ENCODE data around the gene SEMA4B. TPM values are rescaled to one million over a fixed set of nuclear protein-coding genes. Genes with fewer than 3 reads are reported as not detected.

Gene SEMA4B
- total RNA-seq, 2 donors from 2014 or later, result 26.9 to 38.4 TPM

GRCh38 chr15:90192961-90193786 is 8.0 kb upstream of the SEMA4B start:
- Histone ChIP-seq H3K27me3 (replicated peaks; ENCODE audit: insufficient read depth) (no peaks in the 10 kb centered on the region), H3K4me3 (peak overlapping the region; percentile 0), H3K36me3 (no peaks in the 10 kb centered on the region), H3K9me3 (no peaks in the 10 kb centered on the region), H3K4me1 (ENCODE audit: control insufficient read depth in 1 of 2, low read depth in 2 of 2) (peaks cover 17 to 28% of the 10 kb centered on the region in 2 donors), H3K27ac (peak overlapping the region; percentile 27 to 44)
- DNase-seq (ENCODE audit: low spot score), result no peak
- TF ChIP-seq CTCF (IDR thresholded peaks at IDR 0.05), result no peak
- ATAC-seq (ENCODE audit: insufficient number of reproducible peaks, low FRiP score, low read depth), result no peak

GRCh38 chr15:90194655-90195054 is 6.5 kb upstream of the SEMA4B start:
- H3K36me3 ChIP-seq, result no peaks in the 10 kb centered on the region
- no peaks in the 10 kb centered on the region for H3K27me3 ChIP-seq (replicated peaks; ENCODE audit: insufficient read depth)
- H3K9me3 ChIP-seq, result no peaks in the 10 kb centered on the region
- no peak for ATAC-seq (ENCODE audit: insufficient number of reproducible peaks, low FRiP score, low read depth)
- no peak for DNase-seq (ENCODE audit: low spot score)
- TF ChIP-seq CTCF (IDR thresholded peaks at IDR 0.05), result no peak
- peaks cover 17 to 28% of the 10 kb centered on the region in 2 donors for H3K4me1 ChIP-seq (ENCODE audit: control insufficient read depth in 1 of 2, low read depth in 2 of 2)
- H3K27ac ChIP-seq, result no peak overlapping the region
- no peak overlapping the region for H3K4me3 ChIP-seq

GRCh38 chr15:90200534-90201129 is 498 bp upstream of the SEMA4B start:
- Histone ChIP-seq H3K36me3 (no peaks in the 10 kb centered on the region), H3K27me3 (replicated peaks; ENCODE audit: insufficient read depth) (no peaks in the 10 kb centered on the region), H3K9me3 (no peaks in the 10 kb centered on the region), H3K4me3 (peak overlapping the region; percentile 85), H3K27ac (peak overlapping the region; percentile 1 to 2), H3K4me1 (ENCODE audit: control insufficient read depth in 1 of 2, low read depth in 2 of 2) (peaks cover 8 to 35% of the 10 kb centered on the region in 2 donors)
- no peak for DNase-seq (ENCODE audit: low spot score)
- TF ChIP-seq CTCF (IDR thresholded peaks at IDR 0.05), result no peak
- ATAC-seq (ENCODE audit: insufficient number of reproducible peaks, low FRiP score, low read depth), result no peak

- DNase-seq (ENCODE audit: low spot score), result no peak
- Histone ChIP-seq H3K27ac (no peak overlapping the region), H3K4me3 (peak overlapping the region; percentile 85), H3K9me3 (no peaks in the 10 kb centered on the region), H3K4me1 (ENCODE audit: control insufficient read depth in 1 of 2, low read depth in 2 of 2) (peaks cover 8 to 35% of the 10 kb centered on the region in 2 donors), H3K36me3 (no peaks in the 10 kb centered on the region), H3K27me3 (replicated peaks; ENCODE audit: insufficient read depth) (no peaks in the 10 kb centered on the region)
- TF ChIP-seq CTCF (IDR thresholded peaks at IDR 0.05), result no peak
- no peak for ATAC-seq (ENCODE audit: insufficient number of reproducible peaks, low FRiP score, low read depth)
Measured at GRCh38 chr15:90201944-90202375, 830 bp downstream of the SEMA4B start.

- no peaks in the 10 kb centered on the region for H3K36me3 ChIP-seq
- H3K9me3 ChIP-seq, result no peaks in the 10 kb centered on the region
- H3K27ac ChIP-seq, result no peak overlapping the region
- no peak for TF ChIP-seq CTCF (IDR thresholded peaks at IDR 0.05)
- DNase-seq (ENCODE audit: low spot score), result no peak
- H3K27me3 ChIP-seq (replicated peaks; ENCODE audit: insufficient read depth), result no peaks in the 10 kb centered on the region
- H3K4me1 ChIP-seq (ENCODE audit: control insufficient read depth in 1 of 2, low read depth in 2 of 2), result peaks cover 8 to 35% of the 10 kb centered on the region in 2 donors
- no peak for ATAC-seq (ENCODE audit: insufficient number of reproducible peaks, low FRiP score, low read depth)
- H3K4me3 ChIP-seq, result no peak overlapping the region
Measured at GRCh38 chr15:90202929-90203328, 1.8 kb downstream of the SEMA4B start.

Measured in thoracic aorta (tissue), 2 donors.